GM12873 (cell line): ENCODE results near the gene ARAP1.

Experiments used
- TF ChIP-seq, protein P1 (sequence below): IDR thresholded peaks from 2 replicates; pipeline ENCODE4 v1.5.1; 2012; ENCODE audit warnings: low read depth, mild to moderate bottlenecking, moderate library complexity, low read length, control low read depth; ENCODE audit not compliant: insufficient read depth; ENCODE audit errors: missing control alignments

The ARAP1 gene

DNA sequence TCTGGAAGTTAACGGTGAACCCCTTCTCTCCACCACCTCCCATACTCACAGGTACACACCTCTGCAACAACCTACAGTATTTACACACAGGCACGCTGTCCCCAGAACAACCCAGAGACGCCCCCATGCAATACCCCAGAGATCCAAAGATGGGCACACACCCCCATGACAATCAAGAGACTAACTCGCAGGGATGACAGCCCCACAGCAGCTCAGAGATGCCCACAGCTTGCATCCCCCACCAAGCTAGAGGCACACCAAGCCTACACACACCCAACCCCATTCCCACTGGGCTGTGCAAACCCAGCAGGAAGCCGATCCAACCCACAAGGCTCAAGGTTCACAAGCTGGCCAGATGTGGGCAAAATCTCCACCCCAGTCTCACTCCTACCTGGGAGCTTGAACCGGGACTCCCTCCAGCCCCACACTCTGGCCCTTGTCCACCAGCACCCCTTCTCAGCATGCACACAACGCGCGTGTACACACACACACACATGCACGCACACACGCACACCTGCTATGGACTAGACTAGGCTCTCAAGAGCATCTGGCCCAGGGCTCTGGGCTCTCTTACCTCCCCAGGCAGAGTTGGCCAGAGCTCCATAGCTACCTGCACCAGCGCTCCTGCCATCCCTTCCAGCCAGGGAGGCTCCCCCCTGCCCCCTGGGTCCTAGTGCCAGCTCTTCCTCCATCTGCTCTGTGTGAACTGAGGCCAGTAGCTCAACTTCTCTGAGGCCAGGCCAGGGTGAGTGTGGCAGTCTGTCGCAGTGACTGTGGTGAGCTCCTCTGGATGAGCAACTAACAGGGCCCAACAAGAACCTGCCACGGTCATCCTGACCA lies 30.1 kb upstream of the ARAP1 start:
- TF ChIP-seq, protein P1, sequence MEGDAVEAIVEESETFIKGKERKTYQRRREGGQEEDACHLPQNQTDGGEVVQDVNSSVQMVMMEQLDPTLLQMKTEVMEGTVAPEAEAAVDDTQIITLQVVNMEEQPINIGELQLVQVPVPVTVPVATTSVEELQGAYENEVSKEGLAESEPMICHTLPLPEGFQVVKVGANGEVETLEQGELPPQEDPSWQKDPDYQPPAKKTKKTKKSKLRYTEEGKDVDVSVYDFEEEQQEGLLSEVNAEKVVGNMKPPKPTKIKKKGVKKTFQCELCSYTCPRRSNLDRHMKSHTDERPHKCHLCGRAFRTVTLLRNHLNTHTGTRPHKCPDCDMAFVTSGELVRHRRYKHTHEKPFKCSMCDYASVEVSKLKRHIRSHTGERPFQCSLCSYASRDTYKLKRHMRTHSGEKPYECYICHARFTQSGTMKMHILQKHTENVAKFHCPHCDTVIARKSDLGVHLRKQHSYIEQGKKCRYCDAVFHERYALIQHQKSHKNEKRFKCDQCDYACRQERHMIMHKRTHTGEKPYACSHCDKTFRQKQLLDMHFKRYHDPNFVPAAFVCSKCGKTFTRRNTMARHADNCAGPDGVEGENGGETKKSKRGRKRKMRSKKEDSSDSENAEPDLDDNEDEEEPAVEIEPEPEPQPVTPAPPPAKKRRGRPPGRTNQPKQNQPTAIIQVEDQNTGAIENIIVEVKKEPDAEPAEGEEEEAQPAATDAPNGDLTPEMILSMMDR = no peak

GRCh38 chr11:72781313-72782080 lies 29.3 kb upstream of the ARAP1 start:
- TF ChIP-seq, protein P1 = no peak

DNA sequence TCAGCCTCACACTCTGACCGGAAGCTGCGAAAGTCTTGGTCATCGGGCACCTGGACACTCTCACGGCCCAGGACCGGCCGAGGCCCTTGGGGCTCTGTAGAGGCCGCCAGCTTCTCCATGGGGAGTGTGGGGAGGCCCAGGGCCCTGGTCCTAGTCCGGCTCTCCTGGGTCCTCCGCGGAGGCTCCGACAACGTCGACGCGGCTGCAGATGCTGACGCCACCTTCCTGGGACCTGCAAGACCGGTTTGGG lies 28.8 kb upstream of the ARAP1 start:
- TF ChIP-seq, protein P1 = no peak

GRCh38 chr11:72780296-72781062 lies 28.3 kb upstream of the ARAP1 start:
- TF ChIP-seq, protein P1 = no peak

- TF ChIP-seq, protein P1 = no peak
Measured at GRCh38 chr11:72779495-72780128, 27.4 kb upstream of the ARAP1 start.

DNA sequence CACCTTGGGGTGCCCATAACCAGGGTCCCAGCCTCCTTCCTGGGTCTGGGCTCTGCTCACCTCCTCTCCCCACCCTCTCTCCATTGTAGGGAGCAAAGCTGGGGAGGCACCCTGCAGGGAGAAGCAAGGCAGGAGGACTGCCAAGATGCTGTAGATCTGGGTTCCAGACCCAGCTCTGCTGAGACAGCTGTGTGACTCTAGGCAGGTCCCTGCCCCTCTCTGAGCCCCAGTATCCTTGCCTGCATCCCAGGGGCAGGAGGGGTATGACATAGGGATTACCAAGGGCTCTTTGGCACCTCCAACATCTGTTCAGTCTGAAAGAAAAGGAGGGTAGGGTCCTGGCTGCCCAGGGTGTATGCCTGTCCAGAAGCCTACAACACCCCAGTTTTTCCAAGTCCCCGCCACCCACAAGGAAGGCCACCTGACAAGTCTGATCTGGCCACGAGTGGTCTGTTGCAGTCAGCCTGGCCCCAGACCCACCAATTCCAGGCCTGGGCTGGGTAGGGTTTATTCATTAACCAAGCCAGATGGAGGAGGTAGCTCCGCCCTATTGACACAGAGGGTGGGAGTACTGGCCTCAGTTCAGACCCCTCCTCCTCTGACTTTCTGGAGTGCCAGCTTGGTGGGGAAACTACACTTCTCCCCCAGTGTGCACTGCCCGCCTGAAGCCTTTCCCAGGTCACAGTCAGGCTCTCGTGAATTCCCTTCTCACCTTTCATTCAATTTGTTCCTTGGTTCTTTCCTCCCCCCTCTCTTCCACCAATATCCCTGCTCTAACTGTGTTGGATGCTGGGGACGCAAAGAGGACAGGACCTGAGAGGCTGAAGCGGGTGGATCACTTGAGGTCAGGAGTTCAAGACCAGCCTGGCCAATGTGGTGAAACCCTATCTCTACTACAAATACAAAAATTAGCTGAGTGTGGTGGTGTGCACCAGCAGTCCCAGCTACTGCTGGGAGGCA lies 26.6 kb upstream of the ARAP1 start:
- TF ChIP-seq, protein P1 = no peak
